ENCODE results near the gene C9orf153.
"Not testable (repeated sequence)": the region's sequence is repeated elsewhere in the genome, so short reads cannot be mapped to it uniquely, and the experiment has no call there.

The C9orf153 gene

GRCh38 chr9:86263876-86264275, 4.4 kb upstream of the C9orf153 start:
- no peak for DNase-seq (ENCODE audit: low spot score)

GRCh38 chr9:86262492-86262891, 3.0 kb upstream of the C9orf153 start:
- no peak for DNase-seq (ENCODE audit: low spot score)

GRCh38 chr9:86257391-86257790, 2.1 kb downstream of the C9orf153 start:
- no peak for DNase-seq (ENCODE audit: low spot score)

DNA sequence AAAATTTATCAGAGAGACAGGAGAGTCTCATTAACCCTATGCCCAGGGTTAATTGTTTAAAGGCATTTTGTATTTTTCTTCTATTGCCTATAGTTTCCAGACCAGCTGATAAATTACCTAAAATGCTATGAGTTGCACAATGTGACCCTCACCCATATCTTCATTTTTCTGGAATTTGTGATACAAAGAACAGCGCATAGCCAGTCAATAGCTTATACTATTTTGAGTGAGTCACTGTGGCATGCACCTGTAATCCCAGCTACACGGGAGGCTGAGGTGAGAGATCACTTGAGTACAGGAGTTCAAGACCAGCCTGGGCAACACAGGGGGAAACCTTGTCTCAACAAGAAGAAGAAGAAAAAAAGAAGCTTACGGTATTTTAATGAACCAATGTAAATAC, 2.8 kb downstream of the C9orf153 start:
- DNase-seq (ENCODE audit: low spot score) = no peak

DNA sequence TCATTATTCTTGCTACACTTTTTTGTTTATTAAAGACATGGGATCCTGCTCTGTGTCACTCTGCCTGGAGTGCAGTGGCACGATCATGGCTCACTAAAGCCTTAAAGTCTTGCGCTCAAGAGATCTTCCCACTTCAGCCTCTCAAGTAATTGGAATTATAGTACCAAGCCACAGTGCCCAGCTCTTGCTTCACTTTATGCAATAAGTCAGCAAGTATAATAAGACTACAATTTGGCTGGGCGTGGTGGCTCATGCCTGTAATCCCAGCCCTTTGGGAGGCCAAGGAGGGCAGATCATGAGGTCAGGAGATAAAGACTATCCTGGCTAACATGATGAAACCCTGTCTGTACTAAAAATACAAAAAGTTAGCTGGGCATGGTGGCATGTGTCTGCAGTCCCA, 5.9 kb downstream of the C9orf153 start:
- no peak for DNase-seq (ENCODE audit: low spot score)

- no peak for DNase-seq (ENCODE audit: low spot score)
Measured at GRCh38 chr9:86252870-86253269, 6.6 kb downstream of the C9orf153 start.

DNA sequence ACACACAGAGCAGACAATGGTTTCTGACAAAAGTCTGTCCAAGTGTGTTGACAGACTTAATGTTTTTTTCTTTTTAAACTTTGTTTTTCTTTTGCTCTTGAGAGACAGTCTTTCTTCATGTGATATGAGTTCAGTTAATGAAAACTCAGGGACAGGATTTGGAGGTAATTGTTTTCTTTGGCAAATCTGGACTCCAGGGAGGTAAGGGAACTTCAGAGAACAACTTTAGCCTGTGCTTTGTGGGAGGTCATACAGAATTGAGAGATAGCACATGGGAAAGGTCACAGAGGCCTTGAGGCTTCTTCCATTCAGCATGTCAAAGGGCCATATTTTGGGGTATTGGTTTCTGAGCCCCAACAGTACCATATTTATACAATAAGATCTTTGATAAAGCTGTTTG, 9.3 kb downstream of the C9orf153 start:
- DNase-seq (ENCODE audit: low spot score) = no peak

DNA sequence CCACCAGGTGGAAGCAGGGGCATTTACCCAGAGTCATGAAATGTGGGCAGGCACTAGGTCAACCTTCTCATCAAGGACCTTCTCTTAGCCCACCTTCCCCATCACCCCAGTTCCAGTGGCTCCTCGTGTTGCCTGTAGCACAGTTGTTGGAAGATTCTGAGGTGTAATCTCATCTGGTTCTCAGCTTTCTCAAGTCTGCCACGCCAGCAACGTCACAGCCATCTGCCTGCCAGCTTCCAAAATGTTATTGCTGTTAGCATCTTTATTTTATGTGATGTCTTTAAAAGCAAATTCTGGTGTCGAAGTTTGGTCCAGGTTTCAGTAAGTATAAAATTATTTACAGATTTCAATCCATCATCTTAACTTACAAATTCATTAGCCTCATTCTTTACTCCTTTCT, 10.7 kb downstream of the C9orf153 start:
- DNase-seq (ENCODE audit: low spot score) = no peak

GRCh38 chr9:86246752-86247161, 12.7 kb downstream of the C9orf153 start:
- peak; percentile 41 for DNase-seq (ENCODE audit: low spot score)

GRCh38 chr9:86242071-86242470, 17.4 kb downstream of the C9orf153 start:
- DNase-seq (ENCODE audit: low spot score) = no peak

DNA sequence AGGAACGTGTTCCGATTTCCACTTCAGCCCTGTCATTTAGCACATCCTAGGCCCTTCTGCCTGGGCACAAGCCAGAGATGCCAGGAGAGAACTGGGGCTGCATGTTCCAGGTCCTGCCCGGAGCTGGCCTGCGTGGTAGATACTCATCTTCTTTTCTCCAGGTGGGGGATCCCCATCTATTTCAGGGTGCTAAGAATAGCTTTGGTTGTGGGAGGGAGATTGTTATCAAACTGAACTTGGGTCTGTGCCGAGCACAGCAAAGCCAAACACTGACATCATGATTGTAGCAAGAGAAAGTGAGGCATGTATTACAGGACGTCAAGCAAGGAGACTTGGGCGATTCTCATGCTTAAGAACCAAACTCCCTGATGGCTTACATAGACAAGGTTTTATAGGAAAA, 18.2 kb downstream of the C9orf153 start:
- DNase-seq (ENCODE audit: low spot score) = no peak

DNA sequence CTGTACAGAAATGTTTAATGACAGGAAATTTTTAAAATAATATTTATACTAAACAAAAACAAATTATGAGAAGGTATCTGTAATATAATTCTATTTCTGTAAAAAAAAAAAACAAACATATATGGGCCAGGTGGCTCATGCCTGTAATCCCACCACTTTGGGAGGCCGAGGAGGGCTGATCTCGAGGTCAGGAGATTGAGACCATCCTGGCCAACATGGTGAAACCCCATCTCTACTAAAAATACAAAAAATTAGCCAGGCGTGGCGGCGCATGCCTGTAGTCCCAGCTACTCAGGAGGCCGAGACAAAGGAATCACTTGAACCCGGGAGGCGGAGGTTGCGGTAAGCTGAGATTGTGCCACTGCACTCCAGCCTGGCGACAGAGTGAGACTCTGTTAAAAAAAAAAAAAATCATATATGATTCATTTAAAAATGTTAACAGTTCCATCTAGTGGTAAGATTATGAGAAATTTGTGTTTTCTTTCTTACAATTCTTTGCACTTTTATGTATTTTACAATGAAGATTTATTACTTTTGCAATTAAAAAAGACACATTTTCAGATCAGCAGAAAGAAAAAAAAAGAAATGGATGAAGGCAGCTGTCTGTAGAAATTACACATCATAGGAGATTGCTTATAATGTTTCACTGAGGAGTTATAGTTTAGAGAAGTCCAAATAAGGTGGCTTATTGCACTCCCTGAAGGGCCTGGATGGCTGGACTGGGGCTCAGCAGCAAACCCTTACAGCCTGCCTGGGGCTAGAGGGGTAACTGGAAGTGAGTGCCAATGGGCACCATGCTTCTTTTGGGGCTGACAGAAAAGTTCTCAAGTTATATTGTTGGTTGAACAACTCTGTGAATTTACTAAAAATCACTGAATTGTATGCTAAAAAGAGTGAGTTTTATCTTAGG, 20.3 kb downstream of the C9orf153 start:
- DNase-seq (ENCODE audit: low spot score) = no peak

DNA sequence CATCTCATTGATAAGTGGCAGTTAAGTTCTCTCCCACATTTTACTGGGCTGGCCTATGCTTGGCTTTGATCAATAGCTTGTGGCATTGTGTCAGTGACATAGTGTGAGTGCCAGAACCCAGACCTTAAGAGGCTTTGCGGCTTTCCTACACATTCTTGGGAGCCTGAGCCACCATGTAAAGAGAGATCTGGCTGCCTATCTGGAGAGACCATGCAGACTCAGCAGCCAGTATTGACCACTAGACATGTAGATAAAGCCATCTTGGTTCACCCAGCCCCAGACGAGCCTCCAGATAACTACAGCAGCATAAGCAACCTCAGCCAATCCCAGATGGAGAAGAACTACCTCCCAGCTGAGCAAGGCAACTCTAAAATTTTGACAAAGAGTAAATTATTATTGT, 28.6 kb downstream of the C9orf153 start:
- DNase-seq (ENCODE audit: low spot score) = no peak

- DNase-seq (ENCODE audit: low spot score) = no peak
Measured at GRCh38 chr9:86222667-86223066, 36.8 kb downstream of the C9orf153 start.

DNA sequence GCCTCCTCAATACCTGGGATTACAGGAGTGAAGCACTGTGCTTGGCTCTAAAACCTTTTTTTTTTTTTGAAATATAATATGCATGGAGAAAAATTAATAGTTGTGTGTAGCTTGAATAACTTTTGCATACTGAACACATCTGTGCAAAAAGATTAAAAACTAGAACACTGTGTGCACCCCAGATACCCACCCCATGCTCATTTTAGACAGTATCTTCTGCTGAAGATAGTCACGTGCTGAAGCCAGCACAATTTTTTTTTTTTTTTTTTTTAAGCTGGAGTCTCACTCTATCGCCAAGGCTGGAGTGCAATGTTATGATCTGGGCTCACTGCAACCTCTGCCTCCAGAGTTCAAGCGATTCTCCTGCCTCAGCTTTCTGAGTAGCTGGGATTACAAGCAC, 39.9 kb downstream of the C9orf153 start:
- no peak for DNase-seq (ENCODE audit: low spot score)

- DNase-seq (ENCODE audit: low spot score) = no peak
Measured at GRCh38 chr9:86217076-86217755, 42.2 kb downstream of the C9orf153 start.

- DNase-seq (ENCODE audit: low spot score) = no peak
Measured at GRCh38 chr9:86207193-86207592, 52.3 kb downstream of the C9orf153 start.

DNA sequence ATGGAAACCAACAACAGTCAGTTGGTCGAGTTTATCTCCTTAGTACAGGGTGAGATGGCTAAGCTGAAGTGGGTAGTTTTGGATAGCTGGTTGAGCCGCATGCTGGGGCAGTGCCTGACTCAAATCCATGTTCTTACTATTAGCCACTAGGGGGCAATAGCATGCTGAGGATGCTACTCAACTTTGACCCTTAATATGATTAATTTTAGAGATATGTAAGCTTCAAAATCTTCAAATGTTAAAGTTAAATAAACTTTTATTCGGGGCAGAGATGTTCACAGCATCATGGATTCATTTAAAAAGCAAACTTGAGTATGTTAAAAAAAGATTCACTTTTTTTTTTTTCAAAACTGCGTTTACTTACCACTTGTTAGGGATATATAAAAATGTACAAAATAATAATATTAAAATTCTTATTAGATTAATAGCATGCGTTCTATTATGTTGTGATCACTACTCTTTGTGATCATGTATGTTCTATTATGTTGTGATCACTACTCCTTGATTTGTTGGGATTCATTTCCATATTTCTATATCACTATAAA, 57.0 kb downstream of the C9orf153 start:
- peak; percentile 55 for DNase-seq (ENCODE audit: low spot score)

DNA sequence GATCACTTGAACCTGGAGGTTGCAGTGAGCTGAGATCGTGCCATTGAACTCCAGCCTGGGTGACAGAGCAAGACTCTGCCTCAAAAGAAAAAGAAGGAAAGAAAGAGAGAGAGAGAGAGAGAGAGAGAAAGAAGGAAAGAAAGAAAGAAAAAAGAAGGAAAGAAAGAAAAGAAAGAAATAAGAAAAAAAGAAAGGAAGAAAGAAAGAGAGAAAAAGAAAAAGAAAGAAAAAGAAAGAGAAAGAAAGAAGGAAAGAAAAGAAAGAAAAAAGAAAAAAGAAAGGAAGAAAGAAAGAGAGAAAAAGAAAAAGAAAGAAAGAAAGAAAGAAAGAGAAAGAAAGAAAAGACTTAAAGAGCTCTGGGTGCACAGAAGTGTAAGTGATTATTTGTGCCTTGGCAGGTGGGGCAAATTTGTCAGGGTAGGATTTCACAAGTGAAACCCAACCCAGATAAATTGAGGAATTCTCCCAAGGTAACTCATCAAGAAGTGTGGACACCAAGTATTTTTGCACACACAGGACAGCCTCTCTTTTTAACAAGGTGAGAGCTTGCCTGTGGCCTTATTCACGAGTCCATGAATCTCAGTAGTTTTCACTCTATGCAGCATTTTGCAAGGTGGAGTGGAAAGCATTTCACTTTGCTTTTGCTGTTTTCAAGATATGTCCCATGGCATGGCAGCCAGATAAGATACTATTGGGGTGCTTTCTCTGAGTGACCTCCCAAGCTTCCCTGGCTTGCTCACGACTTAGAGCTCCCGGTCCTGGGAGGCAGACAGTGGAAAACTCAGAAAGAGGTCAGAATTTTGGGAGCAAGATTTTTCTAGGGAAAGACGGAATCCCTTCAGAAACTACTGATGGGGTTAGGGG, 57.8 kb downstream of the C9orf153 start:
- DNase-seq (ENCODE audit: low spot score) = no peak

DNA sequence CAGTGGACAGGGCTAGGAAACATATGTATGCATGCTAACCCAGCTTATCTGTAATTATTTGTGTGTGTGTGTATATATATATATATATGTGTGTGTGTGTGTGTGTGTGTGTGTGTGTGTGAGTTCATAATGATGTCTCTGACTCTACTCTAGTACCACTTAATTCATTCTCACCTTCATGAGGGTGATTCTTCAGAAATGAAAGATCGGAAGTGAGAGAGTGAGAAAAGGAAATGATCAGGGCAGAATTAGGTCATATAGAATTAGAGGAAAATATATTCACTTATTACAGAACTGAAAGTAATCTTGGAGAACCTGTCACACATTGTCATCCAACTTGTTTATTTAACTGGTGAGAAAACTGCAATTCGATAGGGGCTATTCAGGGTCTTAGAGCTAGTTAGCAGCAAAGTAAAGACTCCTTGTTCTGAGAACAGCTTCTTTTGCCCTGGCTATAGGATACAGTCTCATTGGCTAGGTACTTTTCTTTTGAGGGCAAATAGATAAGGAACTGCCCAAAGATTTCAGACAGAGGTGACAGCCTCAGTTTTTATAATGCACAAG, 58.8 kb downstream of the C9orf153 start:
- no peak for DNase-seq (ENCODE audit: low spot score)

- DNase-seq (ENCODE audit: low spot score) = no peak
Measured at GRCh38 chr9:86193088-86193487, 66.4 kb downstream of the C9orf153 start.

DNA sequence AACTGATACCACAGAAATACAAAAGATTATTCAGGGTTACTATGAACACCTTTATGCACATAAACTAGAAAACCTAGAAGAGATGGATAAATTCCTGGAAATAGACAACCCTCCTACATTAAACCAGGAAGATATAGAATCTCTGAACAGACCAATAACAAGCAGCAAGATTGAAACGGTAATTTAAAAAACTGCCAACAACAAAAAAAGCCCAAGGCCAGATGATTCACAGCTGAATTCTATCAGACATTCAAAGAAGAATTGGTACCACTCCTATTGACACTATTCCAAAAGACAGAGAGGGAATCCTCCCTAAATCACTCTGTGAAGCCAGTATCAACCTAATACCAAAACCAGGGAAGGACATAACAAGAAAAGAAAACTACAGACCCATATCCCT, 68.8 kb downstream of the C9orf153 start:
- not testable (repeated sequence) for DNase-seq (ENCODE audit: low spot score)

All from HuH-7 (cell line).